COLO829 (cell line): ENCODE results near the gene ATG16L2.
"Not testable (repeated sequence)": the region's sequence is repeated elsewhere in the genome, so short reads cannot be mapped to it uniquely, and the experiment has no call there.

Source experiments
- DNase-seq: peaks from one replicate; pipeline ENCODE4 v3.0.0; 2012; ENCODE audit warnings: low spot score

Gene ATG16L2

GRCh38 chr11:72779495-72780128 is 34.6 kb upstream of the ATG16L2 start:
- no peak for DNase-seq

- no peak for DNase-seq
These were observed 33.7 kb upstream of the ATG16L2 start for GRCh38 chr11:72780296-72781062.

GRCh38 chr11:72781063-72781312 is 33.2 kb upstream of the ATG16L2 start:
- no peak for DNase-seq

- peak; percentile 34 for DNase-seq
These were observed 32.7 kb upstream of the ATG16L2 start for GRCh38 chr11:72781313-72782080.

- no peak for DNase-seq
These were observed 31.9 kb upstream of the ATG16L2 start for GRCh38 chr11:72782081-72782920.

- DNase-seq: no peak
These were observed 30.9 kb upstream of the ATG16L2 start for GRCh38 chr11:72783144-72783905.

- DNase-seq: no peak
These were observed 29.5 kb upstream of the ATG16L2 start for GRCh38 chr11:72784662-72785061.

- no peak for DNase-seq
These were observed 27.7 kb upstream of the ATG16L2 start for GRCh38 chr11:72786305-72787215.

GRCh38 chr11:72787216-72788104 is 26.8 kb upstream of the ATG16L2 start:
- DNase-seq: no peak

GRCh38 chr11:72788241-72788640 is 26.0 kb upstream of the ATG16L2 start:
- DNase-seq: no peak

- no peak for DNase-seq
These were observed 24.6 kb upstream of the ATG16L2 start for GRCh38 chr11:72789493-72790131.

- not testable (repeated sequence) for DNase-seq
These were observed 23.0 kb upstream of the ATG16L2 start for GRCh38 chr11:72791228-72791627.

GRCh38 chr11:72792437-72793021 is 21.7 kb upstream of the ATG16L2 start:
- no peak for DNase-seq

GRCh38 chr11:72793076-72793424 is 21.2 kb upstream of the ATG16L2 start:
- DNase-seq: no peak

GRCh38 chr11:72793425-72794367 is 20.5 kb upstream of the ATG16L2 start, which contains the start of gene STARD10:
TSS of gene STARD10 (minus strand) at chr11:72794047. CDS start at chr11:72781181, 12,866 bp downstream.
- peak; percentile 97 for DNase-seq

- DNase-seq: no peak
These were observed 15.8 kb upstream of the ATG16L2 start for GRCh38 chr11:72798361-72798760.

- no peak for DNase-seq
These were observed 14.8 kb upstream of the ATG16L2 start for GRCh38 chr11:72799441-72799840.
